Measurements from ENCODE around the gene ERBB3.
"Not testable (repeated sequence)": the region's sequence is repeated elsewhere in the genome, so short reads cannot be mapped to it uniquely, and the experiment has no call there.

ERBB3 gene

GRCh38 chr12:56053407-56053893 lies 26.5 kb upstream of the ERBB3 start (continued):
- no peak for TF ChIP-seq ZNF202 (tag by site-specific recombination; IDR thresholded peaks at IDR 0.05; ENCODE audit: borderline replicate concordance)
- TF ChIP-seq ZNF843 (tag by site-specific recombination; IDR thresholded peaks at IDR 0.05), result peak; percentile 67
- no peak for TF ChIP-seq ZSCAN30 (tag by site-specific recombination; IDR thresholded peaks at IDR 0.05)
- no peak for TF ChIP-seq ZNF350 (tag by site-specific recombination; IDR thresholded peaks at IDR 0.05)
- peak; percentile 97 for TF ChIP-seq BCL6B (tag by site-specific recombination; IDR thresholded peaks at IDR 0.05)

GRCh38 chr12:56059964-56060363 lies 20.0 kb upstream of the ERBB3 start:
- H3K36me3 ChIP-seq (ENCODE audit: control insufficient read depth in 2 of 2, insufficient read depth in 1 of 2, low read length in 2 of 2); H3K4me3 ChIP-seq (ENCODE audit: low read depth, low read length); H3K27ac ChIP-seq (ENCODE audit: extremely low read depth, low read depth, low read length); H3K9me3 ChIP-seq (ENCODE audit: control insufficient read depth, insufficient read depth, low read depth, low read length); H3K4me1 ChIP-seq (ENCODE audit: control insufficient read depth, insufficient read depth, low read length): not testable (repeated sequence)
- ChIA-PET POLR2A (interaction anchor here (0.7 to 1.7 kb wide), 4 partner anchors 14 to 69 kb away, joined by 3 to 6 read pairs (median 4); partner anchors contain the start of genes ERBB3 and PA2G4), CTCF (interaction anchor here (0.9 to 1.5 kb wide), 2 partner anchors 10 to 14 kb away, joined by 3 to 5 read pairs; no protein-coding TSS in a partner anchor)

- POLR2A ChIA-PET, result no interaction called here
- Histone ChIP-seq H3K4me3 (ENCODE audit: low read depth, low read length) (no peak overlapping the region), H3K27ac (ENCODE audit: extremely low read depth, low read depth, low read length) (no peak overlapping the region), H3K9me3 (ENCODE audit: control insufficient read depth, insufficient read depth, low read depth, low read length) (no peaks in the 10 kb centered on the region), H3K36me3 (ENCODE audit: control insufficient read depth in 2 of 2, insufficient read depth in 1 of 2, low read length in 2 of 2) (no peaks in the 10 kb centered on the region), H3K4me1 (ENCODE audit: control insufficient read depth, insufficient read depth, low read length) (no peaks in the 10 kb centered on the region)
- CTCF ChIA-PET, result interaction anchor here (0.7 to 1.4 kb wide), 2 partner anchors 15 to 300 kb away, joined by 4 to 8 read pairs; no protein-coding TSS in a partner anchor
- TF ChIP-seq KLF16 (tag by site-specific recombination; IDR thresholded peaks at IDR 0.05), result no peak
- no peak for TF ChIP-seq ZNF112 (tag by site-specific recombination; IDR thresholded peaks at IDR 0.05)
- no peak for TF ChIP-seq PRDM6 (tag by site-specific recombination; IDR thresholded peaks at IDR 0.05)
- no peak for TF ChIP-seq ZNF426 (tag by site-specific recombination; IDR thresholded peaks at IDR 0.05)
- no peak for TF ChIP-seq ZNF114 (tag by site-specific recombination; IDR thresholded peaks at IDR 0.05)
- no peak for TF ChIP-seq OSR2 (tag by site-specific recombination; IDR thresholded peaks at IDR 0.05)
- TF ChIP-seq ZNF521 (tag by site-specific recombination; IDR thresholded peaks at IDR 0.05), result no peak
- no peak for TF ChIP-seq ZNF2 (tag by site-specific recombination; IDR thresholded peaks at IDR 0.05)
- no peak for TF ChIP-seq ZNF658 (tag by site-specific recombination; IDR thresholded peaks at IDR 0.05)
- no peak for TF ChIP-seq ZNF843 (tag by site-specific recombination; IDR thresholded peaks at IDR 0.05)
- TF ChIP-seq ZNF645 (tag by site-specific recombination; IDR thresholded peaks at IDR 0.05), result no peak
- TF ChIP-seq ZNF138 (tag by site-specific recombination; IDR thresholded peaks at IDR 0.05; ENCODE audit: borderline replicate concordance), result no peak
- TF ChIP-seq ZNF639 (tag by site-specific recombination; IDR thresholded peaks at IDR 0.05), result no peak
- TF ChIP-seq ZNF701 (tag by site-specific recombination; IDR thresholded peaks at IDR 0.05), result no peak
- no peak for TF ChIP-seq PRDM4 (tag by site-specific recombination; IDR thresholded peaks at IDR 0.05)
- no peak for TF ChIP-seq ZNF302 (tag by site-specific recombination; IDR thresholded peaks at IDR 0.05; ENCODE audit: low read depth)
These were observed 18.0 kb upstream of the ERBB3 start for GRCh38 chr12:56061982-56062381.

All from HEK293 (cell line).